ENCODE results near the gene AP2S1.

The AP2S1 gene

GRCh38 chr19:46788262-46788967, 62.2 kb downstream of the AP2S1 start, which contains the start of gene SLC1A5:
SLC1A5 (minus strand) TSS chr19:46788594; CDS start chr19:46787965, 629 bp downstream.
- peak within 1 kb of the TSS; percentile 80 for H3K27ac ChIP-seq
- H3K4me3 ChIP-seq (ENCODE audit: low read depth in 1 of 2, low read length in 1 of 2) = peak within 1 kb of the TSS; percentile 73 to 80
- peak; percentile 24 for TF ChIP-seq CTCF (IDR thresholded peaks at IDR 0.05)
- peaks cover 4% of the 10 kb centered on the region for H3K27me3 ChIP-seq
- peaks cover 47 to 50% of the 10 kb centered on the region in 2 experiments for H3K4me1 ChIP-seq (ENCODE audit: control insufficient read depth in 1 of 2, insufficient read depth in 1 of 2, low read depth in 1 of 2, low read length in 1 of 2)
- H3K36me3 ChIP-seq = no peaks in the 10 kb centered on the region
- no peaks in the 10 kb centered on the region for H3K9me3 ChIP-seq

Data from neutrophil (primary cell).